HepG2 (cell line): Measurements from ENCODE around the gene CCDC196. TPM values are rescaled to one million over a fixed set of nuclear protein-coding genes. Genes with fewer than 3 reads are reported as not detected.

Source experiments
- ARID3A ChIP-seq: IDR thresholded peaks from 2 replicates; pipeline ENCODE4 v1.6.1; 2012; ENCODE audit warnings: low read depth, low read length, improper control_type of control experiment
- CEBPB ChIP-seq: IDR thresholded peaks from 2 replicates; pipeline ENCODE4 v1.6.1; 2011; ENCODE audit warnings: low read depth, low read length, improper control_type of control experiment, borderline replicate concordance
- CHD2 ChIP-seq: IDR thresholded peaks from 2 replicates; pipeline ENCODE4 v1.6.1; 2011; ENCODE audit warnings: low read depth, low read length, improper control_type of control experiment
- CTCF ChIP-seq: sonication (generic); formaldehyde crosslinking; IDR thresholded peaks from 2 replicates; pipeline ENCODE4 v1.5.0; 2020; ENCODE audit warnings: mild to moderate bottlenecking, missing genetic modification reagents, moderate library complexity
- GATAD2A ChIP-seq: IDR thresholded peaks from 2 replicates; pipeline ENCODE4 v1.6.1; 2016
- MLLT10 ChIP-seq: sonication (generic); formaldehyde crosslinking; IDR thresholded peaks from 2 replicates; pipeline ENCODE4 v1.4.0; 2020; ENCODE audit warnings: missing genetic modification reagents
- NFKBIZ ChIP-seq: IDR thresholded peaks from 2 replicates; pipeline ENCODE4 v1.6.1; 2018; ENCODE audit warnings: missing genetic modification reagents, missing compliant biosample characterization
- STAT6 ChIP-seq: sonication (generic); formaldehyde crosslinking; IDR thresholded peaks from 2 replicates; pipeline ENCODE4 v1.4.0; 2020; ENCODE audit warnings: missing genetic modification reagents, mild to moderate bottlenecking, borderline replicate concordance
- TARDBP ChIP-seq: sonication (generic); formaldehyde crosslinking; IDR thresholded peaks from 2 replicates; pipeline ENCODE4 v1.8.0; 2022; ENCODE audit warnings: mild to moderate bottlenecking, missing genetic modification reagents
- ZNF556 ChIP-seq: sonication (generic); formaldehyde crosslinking; IDR thresholded peaks from 2 replicates; pipeline ENCODE4 v1.4.0; 2020; ENCODE audit warnings: mild to moderate bottlenecking, missing genetic modification reagents, borderline replicate concordance
- ZNF619 ChIP-seq: sonication (generic); formaldehyde crosslinking; IDR thresholded peaks from 2 replicates; pipeline ENCODE4 v1.4.0; 2020; ENCODE audit warnings: mild to moderate bottlenecking, missing genetic modification reagents
- ZNF644 ChIP-seq: IDR thresholded peaks from 2 replicates; pipeline ENCODE4 v1.6.1; 2016; ENCODE audit warnings: low read depth
- polyA plus RNA-seq, 8 experiments: library from polyadenylated mRNA; depleted of rRNA in 3 of 8; stranded (reverse) in 7 of 8; unstranded in 1 of 8; fragments of >200 nt; fragmentation: Illumina TruSeq in 4 of 8; extraction: Trizol in 4 of 8; gene quantifications; 2 replicates each; pipeline versions ENCODE4 v1.2.1 to v1.2.3, GENCODE V29; 2011 to 2016; ENCODE audit warnings: low read depth in 4 of 8, missing spikeins in 1 of 8, mixed read lengths in 1 of 8; ENCODE audit not compliant: insufficient read depth in 1 of 8
- total RNA-seq, 5 experiments: library from RNA; depleted of rRNA; stranded (reverse); fragments of >200 nt; fragmentation: Illumina TruSeq; extraction: Trizol; gene quantifications; 2 replicates each; pipeline ENCODE4 v1.2.3, GENCODE V29; 2016; ENCODE audit warnings: low read depth in 1 of 5
- TF ChIP-seq, protein P1 (sequence below): sonication (generic); formaldehyde crosslinking; IDR thresholded peaks from 2 replicates; pipeline ENCODE4 v1.9.0; 2022; ENCODE audit warnings: missing genetic modification reagents, mild to moderate bottlenecking, borderline replicate concordance
- TF ChIP-seq, protein P2 (sequence below): sonication (generic); formaldehyde crosslinking; IDR thresholded peaks from 2 replicates; pipeline ENCODE4 v1.8.0; 2022; ENCODE audit warnings: mild to moderate bottlenecking, missing genetic modification reagents, moderate library complexity
- TF ChIP-seq, protein P3 (sequence below): sonication (generic); formaldehyde crosslinking; IDR thresholded peaks from 2 replicates; pipeline ENCODE4 v1.4.0; 2020; ENCODE audit warnings: missing genetic modification reagents, low read depth, mild to moderate bottlenecking, borderline replicate concordance
- TF ChIP-seq, protein P4 (sequence below): sonication (generic); formaldehyde crosslinking; IDR thresholded peaks from 2 replicates; pipeline ENCODE4 v1.4.0; 2020; ENCODE audit warnings: missing genetic modification reagents

Gene CCDC196
- total and polyA plus RNA-seq, 2 of the 13 experiments (the other 11 are each of a cell fraction or from before 2014, with no cell fraction given): not detected

- TF ChIP-seq, protein P1, sequence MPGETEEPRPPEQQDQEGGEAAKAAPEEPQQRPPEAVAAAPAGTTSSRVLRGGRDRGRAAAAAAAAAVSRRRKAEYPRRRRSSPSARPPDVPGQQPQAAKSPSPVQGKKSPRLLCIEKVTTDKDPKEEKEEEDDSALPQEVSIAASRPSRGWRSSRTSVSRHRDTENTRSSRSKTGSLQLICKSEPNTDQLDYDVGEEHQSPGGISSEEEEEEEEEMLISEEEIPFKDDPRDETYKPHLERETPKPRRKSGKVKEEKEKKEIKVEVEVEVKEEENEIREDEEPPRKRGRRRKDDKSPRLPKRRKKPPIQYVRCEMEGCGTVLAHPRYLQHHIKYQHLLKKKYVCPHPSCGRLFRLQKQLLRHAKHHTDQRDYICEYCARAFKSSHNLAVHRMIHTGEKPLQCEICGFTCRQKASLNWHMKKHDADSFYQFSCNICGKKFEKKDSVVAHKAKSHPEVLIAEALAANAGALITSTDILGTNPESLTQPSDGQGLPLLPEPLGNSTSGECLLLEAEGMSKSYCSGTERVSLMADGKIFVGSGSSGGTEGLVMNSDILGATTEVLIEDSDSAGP (CRISPR knock-in tag): no peak
- no peak for TF ChIP-seq TARDBP
- TF ChIP-seq CTCF (CRISPR knock-in tag): peak; percentile 80
- TF ChIP-seq ARID3A: 0 out of 2 replicates have a peak, but pooled peaks have one; percentile 47
- no peak for TF ChIP-seq ZNF556 (CRISPR knock-in tag)
- TF ChIP-seq, protein P2, sequence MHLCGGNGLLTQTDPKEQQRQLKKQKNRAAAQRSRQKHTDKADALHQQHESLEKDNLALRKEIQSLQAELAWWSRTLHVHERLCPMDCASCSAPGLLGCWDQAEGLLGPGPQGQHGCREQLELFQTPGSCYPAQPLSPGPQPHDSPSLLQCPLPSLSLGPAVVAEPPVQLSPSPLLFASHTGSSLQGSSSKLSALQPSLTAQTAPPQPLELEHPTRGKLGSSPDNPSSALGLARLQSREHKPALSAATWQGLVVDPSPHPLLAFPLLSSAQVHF (CRISPR knock-in tag): no peak
- TF ChIP-seq, protein P3, sequence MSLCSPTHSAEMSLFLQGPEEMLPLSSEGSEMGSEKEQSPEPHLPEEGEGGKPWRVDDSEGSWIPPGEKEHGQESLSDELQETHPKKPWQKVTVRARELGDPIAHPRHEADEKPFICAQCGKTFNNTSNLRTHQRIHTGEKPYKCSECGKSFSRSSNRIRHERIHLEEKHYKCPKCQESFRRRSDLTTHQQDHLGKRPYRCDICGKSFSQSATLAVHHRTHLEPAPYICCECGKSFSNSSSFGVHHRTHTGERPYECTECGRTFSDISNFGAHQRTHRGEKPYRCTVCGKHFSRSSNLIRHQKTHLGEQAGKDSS (CRISPR knock-in tag): no peak
- TF ChIP-seq ZNF619: no peak
- TF ChIP-seq NFKBIZ (CRISPR knock-in tag): no peak
- TF ChIP-seq ZNF644: no peak
- no peak for TF ChIP-seq STAT6 (CRISPR knock-in tag)
- 0 out of 2 replicates have a peak, but pooled peaks have one; percentile 20 for TF ChIP-seq GATAD2A
- no peak for TF ChIP-seq CHD2
- TF ChIP-seq MLLT10 (CRISPR knock-in tag): no peak
- TF ChIP-seq, protein P4, sequence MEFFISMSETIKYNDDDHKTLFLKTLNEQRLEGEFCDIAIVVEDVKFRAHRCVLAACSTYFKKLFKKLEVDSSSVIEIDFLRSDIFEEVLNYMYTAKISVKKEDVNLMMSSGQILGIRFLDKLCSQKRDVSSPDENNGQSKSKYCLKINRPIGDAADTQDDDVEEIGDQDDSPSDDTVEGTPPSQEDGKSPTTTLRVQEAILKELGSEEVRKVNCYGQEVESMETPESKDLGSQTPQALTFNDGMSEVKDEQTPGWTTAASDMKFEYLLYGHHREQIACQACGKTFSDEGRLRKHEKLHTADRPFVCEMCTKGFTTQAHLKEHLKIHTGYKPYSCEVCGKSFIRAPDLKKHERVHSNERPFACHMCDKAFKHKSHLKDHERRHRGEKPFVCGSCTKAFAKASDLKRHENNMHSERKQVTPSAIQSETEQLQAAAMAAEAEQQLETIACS (CRISPR knock-in tag): no peak
- no peak for TF ChIP-seq CEBPB
Measured at GRCh38 chr14:66495218-66496098, 9.3 kb downstream of the CCDC196 start (continued).
